HG03565 (cell line): ENCODE results near the gene NSRP1.
"Not testable (repeated sequence)": the region's sequence is repeated elsewhere in the genome, so short reads cannot be mapped to it uniquely, and the experiment has no call there.

Experiments
- ATAC-seq: cut with Tn5 transposase; IDR thresholded peaks from one replicate; pipeline ENCODE4 v1.9.1; 2021; ENCODE audit warnings: mild to moderate bottlenecking, moderate library complexity; ENCODE audit not compliant: unreplicated experiment

Gene NSRP1

GRCh38 chr17:30219833-30220232, 103.2 kb downstream of the NSRP1 start:
- ATAC-seq: no peak

- no peak for ATAC-seq
Measured at GRCh38 chr17:30220414-30220813, 103.8 kb downstream of the NSRP1 start.

DNA sequence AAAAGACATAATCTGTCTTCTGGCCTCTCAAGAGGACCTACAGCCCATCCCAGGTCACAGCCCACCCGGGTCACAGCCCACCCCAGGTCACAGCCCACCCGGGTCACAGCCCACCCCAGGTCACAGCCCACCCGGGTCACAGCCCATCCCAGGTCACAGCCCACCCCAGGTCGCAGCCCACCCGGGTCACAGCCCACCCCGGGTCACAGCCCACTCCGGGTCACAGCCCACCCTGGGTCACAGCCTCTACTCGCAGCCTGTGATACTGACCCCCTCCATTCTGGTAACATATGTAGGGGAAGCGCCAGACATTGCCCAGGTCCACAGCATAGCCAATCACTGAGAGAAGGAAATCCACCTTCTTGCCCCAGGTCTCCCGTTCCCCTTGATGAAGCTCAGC, 104.7 kb downstream of the NSRP1 start:
- no peak for ATAC-seq

GRCh38 chr17:30222251-30222650, 105.6 kb downstream of the NSRP1 start:
- no peak for ATAC-seq

DNA sequence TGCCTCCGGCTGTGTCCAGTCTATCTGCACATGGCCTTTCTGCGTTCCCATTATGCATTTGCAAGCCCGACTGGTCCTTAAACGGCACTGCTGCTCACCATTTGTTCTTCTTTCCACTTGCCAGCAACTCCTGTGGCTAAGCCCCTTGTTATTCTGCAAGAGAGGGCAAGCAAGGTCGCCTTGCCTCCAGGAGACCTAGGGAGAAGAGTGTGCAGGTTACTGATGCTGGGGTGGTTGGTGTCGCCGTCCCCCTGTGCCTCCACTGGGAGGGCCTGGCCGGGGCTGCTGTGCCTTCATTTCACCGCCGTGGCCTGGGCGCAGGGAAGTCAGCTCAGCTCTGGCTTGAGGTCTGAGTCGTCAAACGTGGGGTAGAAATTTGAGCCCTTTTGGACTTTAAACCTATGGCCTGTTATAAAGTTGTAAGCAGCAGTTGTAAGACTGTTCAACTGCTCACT, 106.1 kb downstream of the NSRP1 start:
- ATAC-seq: no peak

GRCh38 chr17:30224419-30224960, 107.9 kb downstream of the NSRP1 start:
- no peak for ATAC-seq

- no peak for ATAC-seq
Measured at GRCh38 chr17:30225112-30225511, 108.5 kb downstream of the NSRP1 start.

DNA sequence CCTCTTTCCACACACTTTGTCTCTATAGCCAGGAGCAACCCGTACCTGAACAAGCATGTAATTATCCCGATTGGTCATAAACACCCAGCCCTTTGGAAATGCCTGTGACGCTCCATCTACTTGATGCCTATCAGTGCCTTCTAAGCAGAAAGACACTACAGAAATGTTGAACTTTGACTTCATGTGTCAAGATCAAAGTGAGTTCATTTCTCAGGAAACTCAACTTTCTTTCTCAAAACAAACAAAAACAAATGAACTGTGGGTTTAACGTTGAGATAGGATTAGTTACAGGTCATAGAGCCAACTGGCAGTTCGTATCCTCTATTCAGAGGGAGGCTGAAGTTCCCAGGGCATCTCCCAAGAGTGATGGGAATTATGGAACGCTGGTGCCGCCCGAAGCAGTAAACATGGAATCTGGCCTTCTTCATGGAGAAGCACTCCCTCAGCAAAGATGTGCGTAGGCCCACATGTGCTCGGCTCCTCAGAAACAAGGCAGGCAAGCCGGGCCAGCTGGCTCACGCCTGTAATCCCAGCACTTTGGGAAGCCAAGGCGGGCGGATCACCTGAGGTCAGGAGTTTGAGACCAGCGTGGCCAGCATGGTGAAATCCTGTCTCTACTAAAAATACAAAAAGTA, 109.4 kb downstream of the NSRP1 start:
- ATAC-seq: no peak

DNA sequence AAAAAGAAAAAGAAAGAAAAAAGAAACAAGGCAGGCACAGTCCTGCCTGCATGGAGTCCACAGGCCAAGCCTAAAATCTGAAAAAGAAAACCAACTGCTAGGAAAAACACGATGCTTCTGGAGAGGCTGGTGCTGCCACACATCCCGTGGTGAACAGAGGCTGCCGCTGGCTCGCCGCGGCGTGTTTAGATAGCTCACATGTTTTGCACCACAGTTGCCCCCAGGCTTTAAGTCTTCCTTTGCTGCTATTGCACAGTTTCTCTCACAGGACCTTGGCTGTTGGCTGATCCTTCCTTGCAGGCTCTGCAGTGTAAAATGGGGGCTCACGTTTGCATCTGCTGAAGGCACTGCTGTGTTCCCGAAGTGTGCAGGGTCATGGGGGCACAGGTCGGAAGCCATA, 110.3 kb downstream of the NSRP1 start:
- no peak for ATAC-seq

DNA sequence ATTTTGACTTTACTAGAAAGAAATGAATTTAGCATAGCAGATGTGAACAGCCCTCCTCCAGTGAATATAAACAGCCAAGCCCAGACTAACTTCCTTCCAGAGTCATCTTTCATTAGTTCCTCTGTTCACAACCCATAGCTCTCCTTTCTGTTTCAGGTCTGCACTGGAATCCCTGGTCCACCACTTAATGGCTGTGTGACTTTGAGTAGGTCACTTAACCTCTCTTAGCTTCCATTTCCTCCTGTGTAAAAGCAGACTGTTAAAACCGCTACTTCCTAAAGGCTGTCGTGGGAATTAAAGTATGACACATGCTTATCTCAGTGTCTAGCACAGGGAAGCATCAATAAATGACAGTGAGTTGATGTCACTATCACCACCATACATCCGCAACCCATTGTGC, 111.4 kb downstream of the NSRP1 start:
- ATAC-seq: no peak

DNA sequence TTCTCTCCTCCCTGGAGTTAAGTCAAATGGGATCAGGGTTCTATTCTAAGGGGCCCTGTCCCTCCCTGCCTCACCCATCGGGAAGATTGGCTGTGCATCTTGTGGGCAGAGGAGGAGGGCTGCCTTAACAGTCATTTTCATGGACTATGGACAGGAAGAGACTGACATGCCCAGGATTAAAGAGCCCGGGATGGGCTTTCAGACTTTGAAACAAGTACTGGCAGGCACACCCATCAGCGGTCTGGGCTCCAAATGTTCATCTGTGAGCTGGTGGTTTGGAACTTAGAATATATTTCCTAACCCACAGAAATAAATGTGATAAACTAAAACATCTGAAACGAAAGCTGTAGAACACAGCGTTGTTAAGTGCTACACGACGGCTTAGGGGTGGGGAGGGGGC, 112.4 kb downstream of the NSRP1 start:
- ATAC-seq: no peak

- not testable (repeated sequence) for ATAC-seq
Measured at GRCh38 chr17:30230009-30230408, 113.4 kb downstream of the NSRP1 start.

DNA sequence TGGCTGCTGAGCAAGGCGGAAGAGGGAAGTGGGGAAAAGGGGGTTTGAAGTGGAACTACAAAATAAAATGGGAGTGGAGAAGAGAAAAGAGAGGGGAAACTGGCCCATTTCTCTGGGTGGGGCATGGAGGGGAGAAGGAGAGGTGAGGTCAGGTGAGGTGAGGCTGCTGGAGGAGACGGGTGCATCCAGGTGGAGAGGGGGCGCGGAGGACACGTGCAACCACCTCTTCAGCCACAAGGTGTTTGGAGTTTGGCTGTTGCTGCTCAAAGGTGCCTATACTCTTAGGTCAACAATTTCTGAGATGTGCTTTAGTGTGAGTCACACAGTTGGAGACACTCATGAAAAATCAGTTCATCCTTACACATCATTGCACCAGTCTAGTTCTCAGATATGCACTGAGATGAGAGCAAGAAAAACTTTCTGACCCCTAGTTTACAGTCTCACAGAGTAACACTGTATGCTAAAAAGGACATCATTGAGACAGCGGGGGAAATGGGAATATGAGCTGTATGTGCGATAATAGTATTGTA, 114.0 kb downstream of the NSRP1 start:
- ATAC-seq: no peak

DNA sequence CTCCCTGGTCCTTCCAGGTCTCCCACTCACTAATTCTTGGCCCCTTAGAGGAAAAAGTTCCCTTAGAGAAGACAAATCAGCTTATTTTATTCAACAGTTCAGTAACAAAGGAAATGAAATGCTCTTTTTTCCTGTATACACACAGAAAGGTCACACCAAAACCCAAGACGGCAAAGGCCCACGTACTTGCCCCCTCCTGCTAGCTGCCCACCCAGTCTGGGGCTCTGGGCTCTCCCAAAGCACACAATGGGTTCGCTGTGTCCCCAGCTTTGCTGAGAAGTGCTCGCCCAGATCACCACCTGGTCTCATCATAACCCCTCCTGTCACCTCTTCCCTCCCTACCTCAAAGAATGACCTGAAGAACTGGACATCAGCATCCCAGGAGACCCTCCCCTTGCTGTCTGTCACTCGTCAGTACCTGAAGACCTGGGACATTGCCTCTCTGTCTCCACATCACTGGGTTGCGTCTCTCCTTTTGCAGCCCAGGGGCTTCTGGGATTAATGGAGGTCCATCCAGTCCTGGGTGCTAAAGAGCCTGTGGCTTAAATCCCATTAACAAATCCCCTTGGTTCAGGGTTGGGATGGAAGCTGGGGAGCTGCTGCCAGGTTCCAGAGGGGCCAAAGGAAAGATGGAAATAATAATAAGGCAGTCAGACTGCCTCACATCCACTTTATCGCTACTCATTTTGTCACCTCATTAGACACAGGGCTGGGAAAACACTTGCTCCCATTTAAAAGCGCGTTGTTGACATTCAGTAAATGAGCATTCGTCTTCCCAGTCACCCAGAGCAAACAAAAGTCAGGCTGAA, 115.6 kb downstream of the NSRP1 start:
- ATAC-seq: no peak

- no peak for ATAC-seq
Measured at GRCh38 chr17:30232824-30233427, 116.3 kb downstream of the NSRP1 start.

- ATAC-seq: no peak
Measured at GRCh38 chr17:30234296-30234695, 117.7 kb downstream of the NSRP1 start.

DNA sequence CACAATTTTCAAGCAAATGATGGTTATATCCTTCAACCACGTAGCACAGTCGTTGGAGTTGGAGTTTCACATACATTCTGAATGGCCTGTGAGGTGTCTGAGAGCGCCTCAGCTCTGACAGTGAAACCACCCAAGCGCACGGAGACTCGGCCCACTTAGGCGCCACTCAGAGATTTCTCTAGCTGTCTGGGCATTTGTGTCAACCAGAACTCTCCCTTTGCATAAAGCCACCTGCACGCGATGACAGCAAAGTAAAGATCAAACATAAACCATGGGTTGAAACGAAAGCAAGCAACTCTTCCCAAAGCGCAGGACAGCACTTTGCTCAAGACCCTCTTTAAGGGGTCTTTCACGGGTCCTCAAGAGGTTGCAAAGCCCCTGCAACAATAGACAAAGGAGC, 118.3 kb downstream of the NSRP1 start:
- ATAC-seq: no peak

- no peak for ATAC-seq
Measured at GRCh38 chr17:30235386-30236296, 119.0 kb downstream of the NSRP1 start, which contains the start of gene SLC6A4. Gene SLC6A4 (minus strand): TSS chr17:30235697. CDS start chr17:30221958, 13,739 bp downstream.
